Measurements from ENCODE around the gene MYO1B.

The MYO1B gene

DNA sequence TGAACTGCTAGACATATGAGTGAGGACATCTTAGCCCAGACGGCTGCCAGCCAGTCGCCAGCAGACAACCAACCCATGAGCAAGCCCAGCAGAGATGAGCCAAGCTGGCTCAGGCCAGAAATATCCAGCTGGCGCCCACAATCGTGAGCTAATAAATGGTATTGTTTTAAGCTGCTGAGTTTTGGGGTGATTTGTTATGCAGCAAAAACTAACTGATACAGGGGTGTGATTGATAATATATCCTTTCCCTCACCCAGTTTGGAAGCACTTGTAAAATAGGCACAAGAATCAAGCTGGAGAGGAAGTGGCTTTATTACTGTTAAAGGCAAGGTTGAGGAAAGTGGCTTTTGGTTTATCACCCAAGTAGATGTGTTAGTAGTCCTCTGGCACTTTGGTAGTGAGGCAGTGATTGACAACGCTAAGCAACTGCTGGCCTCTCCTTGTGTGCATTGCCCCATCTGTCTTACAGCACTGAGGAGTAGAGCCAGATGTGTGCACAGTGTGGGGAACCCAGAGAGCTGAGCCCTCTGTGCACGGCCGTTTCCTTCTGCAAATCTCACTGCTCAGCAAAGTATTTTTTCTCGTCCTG, 110.1 kb downstream of the MYO1B start:
- DNase-seq (ENCODE audit: low read depth in 4 of 4, low spot score in 1 of 4): no peak

- no peak for DNase-seq (ENCODE audit: low read depth in 4 of 4, low spot score in 1 of 4)
Measured at GRCh38 chr2:191357678-191358077, 112.5 kb downstream of the MYO1B start.

DNA sequence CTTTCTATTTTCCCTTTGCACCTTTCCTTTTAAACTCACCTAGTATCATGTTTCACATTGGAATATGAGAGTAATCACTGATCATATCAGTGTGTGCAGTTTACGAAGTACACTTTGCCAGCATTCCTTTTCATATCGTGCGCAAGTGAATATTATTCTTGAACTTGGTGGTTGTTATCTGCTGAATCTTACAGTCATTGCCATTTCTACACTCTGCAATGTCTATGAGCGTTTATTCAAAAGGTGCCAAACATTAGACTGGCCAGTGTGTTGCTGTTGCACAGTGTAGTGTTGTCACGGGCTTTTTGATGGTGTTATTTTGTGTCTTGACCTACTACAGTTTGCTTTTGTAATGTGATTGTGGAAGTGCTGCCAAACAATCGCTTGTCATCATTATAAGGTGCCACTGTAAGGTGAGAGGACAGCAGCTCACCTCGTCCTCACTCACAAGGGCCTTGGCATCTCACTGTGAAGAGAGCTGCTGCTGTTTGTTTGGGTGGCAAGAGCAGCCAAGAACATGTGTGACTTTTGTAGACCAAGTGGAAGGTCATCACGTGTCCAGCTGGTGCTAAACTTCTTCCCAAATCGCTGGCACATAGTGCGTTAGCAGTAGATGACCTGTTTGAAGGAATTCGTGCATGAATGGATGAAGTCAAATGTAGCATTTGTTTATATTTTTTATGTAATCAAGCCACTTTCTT, 113.3 kb downstream of the MYO1B start:
- DNase-seq (ENCODE audit: low read depth in 4 of 4, low spot score in 1 of 4): no peak

DNA sequence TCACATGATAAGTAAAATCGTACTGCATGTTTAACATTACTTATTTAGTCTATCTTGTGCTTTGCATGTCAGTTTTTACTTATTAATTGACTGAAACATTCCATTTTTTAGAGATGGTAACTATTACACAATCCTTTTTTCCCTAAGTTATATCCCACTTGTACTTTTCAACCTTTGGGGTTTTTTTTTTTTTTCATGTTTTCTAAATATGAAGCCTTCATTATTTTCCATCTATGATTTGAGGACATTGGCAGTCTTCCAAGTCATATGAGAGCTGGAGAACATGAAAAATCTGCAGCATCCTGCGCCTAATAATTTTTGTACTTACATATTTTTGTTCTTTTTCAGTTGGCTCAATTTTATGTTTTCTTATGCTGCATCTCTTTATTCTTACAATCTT, 113.9 kb downstream of the MYO1B start:
- no peak for DNase-seq (ENCODE audit: low read depth in 4 of 4, low spot score in 1 of 4)

GRCh38 chr2:191360918-191361317, 115.7 kb downstream of the MYO1B start:
- no peak for DNase-seq (ENCODE audit: low read depth in 4 of 4, low spot score in 1 of 4)

- no peak for DNase-seq (ENCODE audit: low read depth in 4 of 4, low spot score in 1 of 4)
Measured at GRCh38 chr2:191362841-191363240, 117.6 kb downstream of the MYO1B start.

GRCh38 chr2:191363267-191363666, 118.1 kb downstream of the MYO1B start:
- no peak for DNase-seq (ENCODE audit: low read depth in 4 of 4, low spot score in 1 of 4)

DNA sequence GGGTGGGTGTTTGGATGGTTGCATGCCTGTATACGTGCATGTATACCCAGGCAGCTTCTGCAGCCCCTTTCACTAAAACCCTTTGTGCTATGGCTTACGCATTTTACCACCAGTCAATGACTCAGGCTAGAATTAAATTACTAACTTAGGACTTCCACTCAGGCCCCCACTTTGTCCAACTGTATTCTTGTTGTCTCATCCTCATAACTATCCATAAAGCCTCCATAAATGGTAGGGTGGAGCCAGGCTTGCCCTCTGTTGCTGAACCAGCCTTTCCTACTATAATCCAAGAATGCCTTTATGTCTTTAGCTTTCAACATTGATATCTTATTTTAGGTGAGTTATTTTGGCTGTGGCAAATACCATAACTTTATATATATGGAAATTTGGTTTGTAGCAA, 119.9 kb downstream of the MYO1B start:
- no peak for DNase-seq (ENCODE audit: low read depth in 4 of 4, low spot score in 1 of 4)

DNA sequence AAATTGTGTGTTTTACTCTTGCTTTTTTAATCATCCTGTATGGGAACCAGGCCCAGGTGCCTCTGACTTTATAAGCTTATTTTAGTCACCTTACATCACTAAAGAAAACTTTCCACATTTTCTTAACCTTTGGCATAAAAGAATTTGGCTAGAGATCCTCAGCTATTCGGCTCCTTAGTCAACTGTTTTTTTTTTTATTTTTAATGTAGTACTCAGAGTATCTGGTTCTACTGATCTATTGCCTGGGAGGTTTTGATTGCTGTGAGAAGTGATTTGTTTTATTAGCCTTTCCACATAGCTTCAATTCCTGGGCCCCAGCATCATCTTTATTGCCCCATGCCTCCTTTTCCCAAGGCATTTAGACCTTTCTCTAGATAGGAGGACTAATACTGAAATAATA, 121.0 kb downstream of the MYO1B start:
- no peak for DNase-seq (ENCODE audit: low read depth in 4 of 4, low spot score in 1 of 4)

GRCh38 chr2:191369034-191369433, 123.8 kb downstream of the MYO1B start:
- no peak for DNase-seq (ENCODE audit: low read depth in 4 of 4, low spot score in 1 of 4)

DNA sequence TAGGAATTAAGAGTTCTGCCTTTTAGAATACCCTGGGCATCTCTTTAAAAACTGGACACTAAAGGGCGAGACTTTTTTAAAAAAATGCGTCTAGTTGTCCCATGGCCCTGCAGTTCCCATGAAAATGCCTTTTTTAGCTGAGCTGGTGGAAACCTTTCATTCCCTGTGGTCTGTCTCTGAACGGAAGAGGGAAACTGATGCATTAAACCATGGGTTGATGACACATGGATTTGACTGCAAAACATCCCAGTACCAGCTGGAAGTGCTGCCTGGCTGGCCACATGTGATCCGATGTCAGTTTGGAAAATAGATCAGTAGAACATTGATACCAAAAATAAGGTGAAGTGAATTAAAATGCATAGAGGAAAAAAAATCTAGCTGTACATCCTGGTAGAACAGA, 129.2 kb downstream of the MYO1B start:
- no peak for DNase-seq (ENCODE audit: low read depth in 4 of 4, low spot score in 1 of 4)

- DNase-seq (ENCODE audit: low read depth in 4 of 4, low spot score in 1 of 4): no peak
Measured at GRCh38 chr2:191374939-191375338, 129.7 kb downstream of the MYO1B start.

DNA sequence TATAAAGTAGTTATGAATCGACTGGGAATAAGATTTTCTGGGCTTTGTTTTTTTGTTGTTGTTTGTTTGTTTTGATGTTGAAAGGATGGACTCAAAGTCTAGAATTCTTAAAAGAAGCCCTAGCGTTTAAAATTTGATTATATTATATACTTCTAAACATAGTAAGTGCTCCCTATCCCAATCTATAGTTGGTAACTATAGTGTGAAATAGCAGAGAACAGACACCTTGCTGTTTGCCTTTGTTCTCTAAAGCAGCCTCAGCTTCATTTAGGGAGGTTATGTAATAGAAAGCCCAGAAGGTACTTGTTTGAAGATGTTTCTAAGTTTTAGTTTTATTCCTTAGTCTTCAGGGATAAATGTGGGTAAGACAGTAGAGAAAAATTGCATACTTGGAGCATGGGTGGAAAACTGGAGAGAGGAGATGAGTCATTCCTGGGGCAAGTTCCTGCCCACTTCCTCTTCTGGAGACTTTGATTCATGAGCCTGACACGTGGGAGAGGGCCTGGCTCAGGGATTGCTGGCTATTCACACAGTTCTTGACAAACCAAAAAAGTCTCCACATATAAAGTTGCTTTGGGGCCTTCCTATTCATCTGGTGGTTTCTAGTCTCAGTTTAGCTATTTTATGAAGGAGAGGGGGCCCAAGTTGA, 131.9 kb downstream of the MYO1B start:
- peak in 2 of 4 experiments; percentile 3 to 7 for DNase-seq (ENCODE audit: low read depth in 4 of 4, low spot score in 1 of 4)

DNA sequence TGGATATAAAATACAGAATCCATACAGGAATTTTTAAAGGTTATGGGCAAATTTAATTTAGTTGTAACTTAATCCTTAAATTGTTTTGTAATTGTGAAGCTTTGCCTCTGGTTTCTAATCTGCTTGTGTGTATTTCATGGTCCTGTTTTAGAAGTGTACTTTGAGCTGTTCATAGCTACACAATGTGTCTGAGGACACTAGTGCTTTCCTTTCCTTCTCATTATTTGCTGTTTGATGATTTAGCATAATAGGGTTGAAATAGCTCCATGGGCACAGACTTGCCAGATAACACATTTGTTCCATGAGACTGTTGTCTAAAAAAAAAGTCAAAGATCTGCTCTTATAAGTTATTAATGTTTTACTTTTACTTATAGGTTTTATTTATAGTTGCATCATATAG, 134.2 kb downstream of the MYO1B start:
- DNase-seq (ENCODE audit: low read depth in 4 of 4, low spot score in 1 of 4): no peak

DNA sequence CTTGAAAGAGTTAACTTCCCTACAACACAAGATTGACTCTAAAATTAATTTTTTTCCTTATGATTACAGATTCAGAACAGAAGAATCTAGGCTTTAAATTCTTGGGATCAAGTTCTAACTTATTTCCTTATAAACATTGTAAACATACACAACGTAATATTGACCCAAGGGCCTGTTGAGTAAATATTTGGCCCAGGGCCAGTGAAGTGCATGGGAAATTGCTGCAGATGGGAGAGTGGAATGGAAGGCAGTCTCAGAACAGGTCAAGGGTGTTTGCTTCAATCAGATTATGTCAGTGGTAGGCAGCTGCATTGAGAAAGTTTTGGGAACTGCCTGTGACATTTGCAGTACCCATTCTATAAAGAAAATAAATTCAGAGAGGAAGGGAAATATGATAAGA, 137.6 kb downstream of the MYO1B start:
- DNase-seq (ENCODE audit: low read depth in 4 of 4, low spot score in 1 of 4): no peak

DNA sequence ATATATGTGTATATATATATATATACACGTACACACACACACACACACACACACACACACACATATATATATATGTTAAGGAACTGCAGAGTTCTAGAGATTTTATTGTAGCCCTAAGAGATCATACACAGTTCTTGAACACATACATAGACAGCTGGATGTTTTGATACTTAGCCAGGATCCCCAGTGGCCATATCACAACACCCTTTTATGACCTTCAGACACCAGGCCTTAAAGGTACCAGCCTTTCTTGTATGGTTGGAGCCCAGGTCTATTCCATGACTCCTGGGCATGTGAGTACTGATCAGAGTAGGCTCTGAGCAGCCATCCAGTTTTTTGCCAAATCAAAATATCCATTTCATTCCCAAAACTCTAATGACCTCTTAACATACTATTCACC, 138.3 kb downstream of the MYO1B start:
- no peak for DNase-seq (ENCODE audit: low read depth in 4 of 4, low spot score in 1 of 4)

GRCh38 chr2:191384829-191385228, 139.6 kb downstream of the MYO1B start:
- DNase-seq (ENCODE audit: low read depth in 4 of 4, low spot score in 1 of 4): no peak

GRCh38 chr2:191385416-191386160, 140.4 kb downstream of the MYO1B start:
- no peak for DNase-seq (ENCODE audit: low read depth in 4 of 4, low spot score in 1 of 4)

DNA sequence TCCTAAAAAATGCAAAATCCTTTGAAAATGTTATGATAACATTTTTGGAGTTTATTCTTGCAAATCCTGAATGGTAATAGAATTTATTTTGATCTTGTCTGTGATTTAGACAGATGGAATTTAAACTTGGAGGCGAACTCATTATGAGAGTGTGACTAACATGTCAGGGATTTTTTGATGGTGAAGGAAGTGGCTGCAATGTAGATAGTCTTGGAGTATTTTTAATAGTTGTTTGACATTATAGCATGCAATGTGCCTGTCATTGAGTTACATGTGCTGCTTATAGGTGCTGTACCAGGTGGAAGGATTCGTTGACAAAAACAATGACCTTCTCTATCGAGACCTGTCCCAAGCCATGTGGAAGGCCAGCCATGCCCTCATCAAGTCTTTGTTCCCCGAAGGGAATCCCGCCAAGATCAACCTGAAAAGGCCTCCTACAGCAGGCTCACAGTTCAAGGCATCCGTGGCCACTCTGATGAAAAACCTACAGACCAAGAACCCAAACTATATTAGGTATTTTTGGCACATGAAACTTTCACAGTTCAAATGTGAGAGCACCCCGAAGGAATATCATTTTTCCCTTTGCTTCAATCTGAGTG, 141.8 kb downstream of the MYO1B start:
- DNase-seq (ENCODE audit: low read depth in 4 of 4, low spot score in 1 of 4): no peak

GRCh38 chr2:191389288-191389687, 144.1 kb downstream of the MYO1B start:
- DNase-seq (ENCODE audit: low read depth in 4 of 4, low spot score in 1 of 4): no peak

- no peak for DNase-seq (ENCODE audit: low read depth in 4 of 4, low spot score in 1 of 4)
Measured at GRCh38 chr2:191391171-191391570, 146.0 kb downstream of the MYO1B start.

DNA sequence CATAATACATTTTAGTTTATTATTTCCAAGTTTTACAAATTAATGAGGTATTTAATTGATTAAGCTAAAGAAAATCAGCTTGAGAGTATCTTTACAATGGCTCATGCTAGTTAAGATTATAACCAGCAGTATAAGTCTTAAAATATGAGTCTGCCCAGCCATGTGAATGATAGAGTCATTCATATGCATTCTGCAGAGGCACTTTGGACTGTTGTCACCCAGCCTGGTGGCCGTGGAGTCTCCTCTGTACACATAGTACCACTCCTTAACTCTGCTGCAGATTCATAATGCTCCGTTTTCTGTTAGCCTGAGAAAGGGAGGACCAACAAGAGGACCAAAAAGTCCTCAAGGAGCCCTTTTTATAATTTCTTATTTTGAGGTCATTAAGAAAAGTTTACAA, 148.8 kb downstream of the MYO1B start:
- DNase-seq (ENCODE audit: low read depth in 4 of 4, low spot score in 1 of 4): no peak
